ENCODE results near the gene CORO7. TPM values are rescaled to one million over a fixed set of nuclear protein-coding genes. Genes with fewer than 3 reads are reported as not detected.

Gene CORO7
- total and polyA plus RNA-seq, 4 donors = 15.3 to 60.1 (median 40.7) TPM

DNA sequence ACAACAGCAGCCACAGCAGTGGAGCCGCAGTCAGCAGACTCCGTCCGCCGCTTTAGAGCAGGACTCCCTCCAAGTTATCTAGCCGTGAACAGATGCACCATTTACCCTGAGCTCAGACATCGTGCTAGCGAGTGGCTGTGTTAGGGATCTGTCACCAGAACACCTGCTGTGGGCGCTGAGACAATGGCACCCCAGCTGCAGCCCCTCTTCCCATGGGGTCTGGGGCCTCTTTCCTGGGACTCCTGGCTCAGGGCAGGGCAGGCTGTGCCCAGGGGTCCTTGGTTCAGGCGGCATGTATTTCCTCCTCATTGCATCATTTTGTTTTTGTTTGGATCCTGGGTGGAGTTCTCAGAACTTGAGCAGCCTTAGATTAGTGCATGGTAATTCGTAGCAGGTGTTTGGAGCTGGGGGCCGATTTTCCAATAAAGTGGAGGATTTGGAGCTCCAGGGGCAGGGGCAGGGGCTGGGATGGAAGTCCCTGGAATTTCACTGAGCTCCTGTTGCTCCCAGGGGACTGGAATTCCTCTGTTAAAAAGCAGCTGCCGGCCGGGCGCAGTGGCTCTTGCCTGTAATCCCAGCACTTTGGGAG lies 34.6 kb upstream of the CORO7 start:
- no peak overlapping the region for H3K4me3 ChIP-seq (ENCODE audit: low read length in 2 of 2)
- ATAC-seq (ENCODE audit: low FRiP score) = no peak
- H3K4me1 ChIP-seq (ENCODE audit: control insufficient read depth in 1 of 2, insufficient read depth in 2 of 2, low read length in 2 of 2) = no peaks in the 10 kb centered on the region
- 80 to 86% methylated on average over 14 of the region's 14 CpGs for WGBS, 2 donors
- no peaks in the 10 kb centered on the region for H3K9me3 ChIP-seq (ENCODE audit: control insufficient read depth, low read length)
- intact Hi-C loops (cut with DNase I) = no loop called here
- H3K36me3 ChIP-seq (ENCODE audit: control insufficient read depth in 1 of 2, insufficient read depth in 2 of 2, low read length in 1 of 2) = peaks cover 3 to 12% of the 10 kb centered on the region in 2 donors
- no peak overlapping the region for H3K27ac ChIP-seq (ENCODE audit: low read depth in 1 of 2, low read length in 2 of 2)
- H3K27me3 ChIP-seq (ENCODE audit: control insufficient read depth in 1 of 2, insufficient read depth in 2 of 2, low read length in 1 of 2) = no peaks in the 10 kb centered on the region
- DNase-seq = no peak

DNA sequence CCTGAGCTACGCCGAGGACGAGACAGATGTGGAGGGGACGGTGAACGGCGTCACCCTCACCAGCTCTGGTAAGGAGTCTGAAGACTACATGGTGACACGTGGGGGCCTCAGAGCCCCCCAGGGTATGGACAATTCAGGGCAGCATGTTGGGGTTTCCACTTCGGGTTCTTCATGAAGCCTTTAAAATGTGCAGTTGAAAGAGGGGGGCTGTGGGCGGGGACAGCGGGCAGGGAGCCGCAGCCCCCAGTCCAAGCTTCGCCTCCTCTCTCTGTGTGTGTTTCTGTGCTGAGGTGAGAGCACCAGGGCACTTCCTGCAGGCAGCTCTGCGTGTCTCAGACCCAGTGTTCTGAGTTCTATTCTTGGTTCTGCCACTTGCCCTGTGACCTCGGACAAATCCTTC lies 34.0 kb upstream of the CORO7 start:
- ATAC-seq (ENCODE audit: low FRiP score) (no peak), DNase-seq (no peak)
- Histone ChIP-seq H3K27ac (ENCODE audit: low read depth in 1 of 2, low read length in 2 of 2) (no peak overlapping the region), H3K4me3 (ENCODE audit: low read length in 2 of 2) (no peak overlapping the region), H3K9me3 (ENCODE audit: control insufficient read depth, low read length) (no peaks in the 10 kb centered on the region), H3K36me3 (ENCODE audit: control insufficient read depth in 1 of 2, insufficient read depth in 2 of 2, low read length in 1 of 2) (peaks cover 3 to 10% of the 10 kb centered on the region in 2 donors), H3K27me3 (ENCODE audit: control insufficient read depth in 1 of 2, insufficient read depth in 2 of 2, low read length in 1 of 2) (no peaks in the 10 kb centered on the region), H3K4me1 (ENCODE audit: control insufficient read depth in 1 of 2, insufficient read depth in 2 of 2, low read length in 2 of 2) (no peaks in the 10 kb centered on the region)
- intact Hi-C loops (cut with DNase I) = no loop called here
- WGBS, 2 donors = 92 to 93% methylated on average over 14 of the region's 14 CpGs

DNA sequence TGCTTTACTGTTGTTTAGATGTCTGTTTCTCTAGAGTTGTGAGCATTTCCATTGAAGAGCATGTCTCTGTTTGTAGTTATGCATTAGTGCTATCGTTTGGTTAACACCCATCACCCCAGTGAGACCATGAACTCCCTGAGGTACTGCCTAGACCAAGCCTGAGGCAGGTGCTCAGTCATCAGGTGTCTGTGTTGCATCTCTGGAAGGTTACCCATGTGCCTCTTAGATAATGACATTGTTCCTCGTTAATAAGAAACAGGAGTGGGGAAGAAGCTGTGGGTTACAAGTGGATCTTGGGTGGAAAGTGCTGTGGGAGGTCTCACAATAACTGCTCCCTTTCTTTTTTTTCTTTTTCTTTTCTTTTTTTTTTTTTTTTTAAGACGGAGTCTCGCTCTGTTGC lies 27.6 kb upstream of the CORO7 start:
- no peak for ATAC-seq (ENCODE audit: low FRiP score)
- 90% methylated on average over 4 of the region's 4 CpGs for WGBS, 2 donors

DNA sequence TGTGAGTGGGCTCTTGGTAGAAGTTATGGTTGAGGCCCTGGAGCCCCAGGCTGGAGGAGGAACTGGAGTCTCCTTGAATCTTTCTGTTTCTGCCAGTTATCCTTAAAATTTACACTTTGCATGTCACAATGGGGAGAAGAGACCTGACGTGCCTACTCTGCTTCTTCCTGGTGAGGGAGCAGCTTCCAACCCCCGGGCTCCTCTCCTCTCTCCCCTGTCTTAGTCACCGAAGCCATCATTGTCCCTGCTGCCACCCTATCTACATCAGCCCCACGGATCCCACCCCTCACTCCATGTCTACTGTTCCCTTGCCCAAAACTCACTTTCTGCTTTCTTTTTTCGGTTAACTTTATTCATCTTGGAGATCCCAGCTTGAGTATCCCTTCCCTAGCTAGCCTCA lies 26.9 kb upstream of the CORO7 start:
- H3K9me3 ChIP-seq (ENCODE audit: control insufficient read depth, low read length) = no peaks in the 10 kb centered on the region
- no peaks in the 10 kb centered on the region for H3K4me1 ChIP-seq (ENCODE audit: control insufficient read depth in 1 of 2, insufficient read depth in 2 of 2, low read length in 2 of 2)
- 81 to 82% methylated on average over 5 of the region's 5 CpGs for WGBS, 2 donors
- peaks cover 0 to 23% of the 10 kb centered on the region in 2 donors for H3K36me3 ChIP-seq (ENCODE audit: control insufficient read depth in 1 of 2, insufficient read depth in 2 of 2, low read length in 1 of 2)
- intact Hi-C loops (cut with DNase I) = no loop called here
- no peak overlapping the region for H3K27ac ChIP-seq (ENCODE audit: low read depth in 1 of 2, low read length in 2 of 2)
- no peak overlapping the region for H3K4me3 ChIP-seq (ENCODE audit: low read length in 2 of 2)
- ATAC-seq (ENCODE audit: low FRiP score) (no peak), DNase-seq (no peak)
- H3K27me3 ChIP-seq (ENCODE audit: control insufficient read depth in 1 of 2, insufficient read depth in 2 of 2, low read length in 1 of 2) = no peaks in the 10 kb centered on the region

More for the DNA sequence above, 27.6 kb upstream of the CORO7 start:
- intact Hi-C loops (cut with DNase I) = no loop called here
- peaks cover 0 to 23% of the 10 kb centered on the region in 2 donors for H3K36me3 ChIP-seq (ENCODE audit: control insufficient read depth in 1 of 2, insufficient read depth in 2 of 2, low read length in 1 of 2)
- no peak for DNase-seq
- no peak overlapping the region for H3K4me3 ChIP-seq (ENCODE audit: low read length in 2 of 2)
- no peak overlapping the region for H3K27ac ChIP-seq (ENCODE audit: low read depth in 1 of 2, low read length in 2 of 2)
- H3K9me3 ChIP-seq (ENCODE audit: control insufficient read depth, low read length) = no peaks in the 10 kb centered on the region
- no peaks in the 10 kb centered on the region for H3K27me3 ChIP-seq (ENCODE audit: control insufficient read depth in 1 of 2, insufficient read depth in 2 of 2, low read length in 1 of 2)
- H3K4me1 ChIP-seq (ENCODE audit: control insufficient read depth in 1 of 2, insufficient read depth in 2 of 2, low read length in 2 of 2) = no peaks in the 10 kb centered on the region

DNA sequence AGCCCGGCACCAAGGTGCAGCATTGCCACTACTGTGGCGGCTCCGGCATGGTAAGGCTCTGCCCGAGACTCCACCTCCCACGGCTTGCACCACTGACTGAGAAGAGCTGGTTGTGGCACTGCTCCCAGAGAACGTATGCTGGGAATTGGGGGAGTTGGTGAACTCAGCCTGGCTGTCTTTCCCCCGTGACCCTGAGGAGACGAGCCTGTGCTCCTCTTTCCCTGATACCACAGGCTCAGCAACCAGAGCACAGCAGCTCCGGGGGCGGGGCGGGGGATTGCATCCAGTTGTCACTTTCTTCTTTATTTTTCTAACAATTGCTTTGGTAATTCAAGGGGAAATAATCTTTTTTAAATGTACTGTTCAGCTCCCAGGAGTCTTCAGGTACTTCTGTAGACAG lies 26.0 kb upstream of the CORO7 start:
- no peak for DNase-seq
- no peak for ATAC-seq (ENCODE audit: low FRiP score)
- peaks cover 3 to 23% of the 10 kb centered on the region in 2 donors for H3K36me3 ChIP-seq (ENCODE audit: control insufficient read depth in 1 of 2, insufficient read depth in 2 of 2, low read length in 1 of 2)
- H3K4me1 ChIP-seq (ENCODE audit: control insufficient read depth in 1 of 2, insufficient read depth in 2 of 2, low read length in 2 of 2) = no peaks in the 10 kb centered on the region
- no peaks in the 10 kb centered on the region for H3K27me3 ChIP-seq (ENCODE audit: control insufficient read depth in 1 of 2, insufficient read depth in 2 of 2, low read length in 1 of 2)
- intact Hi-C loops (cut with DNase I) = no loop called here
- H3K9me3 ChIP-seq (ENCODE audit: control insufficient read depth, low read length) = no peaks in the 10 kb centered on the region
- 90 to 91% methylated on average over 11 of the region's 11 CpGs for WGBS, 2 donors
- H3K4me3 ChIP-seq (ENCODE audit: low read length in 2 of 2) = no peak overlapping the region
- no peak overlapping the region for H3K27ac ChIP-seq (ENCODE audit: low read depth in 1 of 2, low read length in 2 of 2)

DNA sequence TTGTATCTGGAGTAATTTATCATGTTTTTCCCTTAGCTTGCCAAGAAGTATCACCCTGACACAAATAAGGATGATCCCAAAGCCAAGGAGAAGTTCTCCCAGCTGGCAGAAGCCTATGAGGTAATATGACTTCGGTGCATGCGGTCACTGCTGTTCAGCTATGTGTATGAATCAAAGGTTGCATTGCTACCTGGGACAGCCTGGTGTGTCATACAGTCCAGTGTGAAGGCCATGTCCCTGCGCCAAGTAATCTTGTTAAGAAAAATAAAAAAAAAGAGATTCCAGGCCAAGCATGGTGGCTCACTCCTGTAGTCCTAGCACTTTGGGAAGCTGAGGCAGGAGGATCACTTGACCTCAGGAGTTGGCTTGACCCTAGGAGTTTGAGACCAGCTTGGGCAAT lies 21.0 kb upstream of the CORO7 start:
- no peak overlapping the region for H3K27ac ChIP-seq (ENCODE audit: low read depth in 1 of 2, low read length in 2 of 2)
- ATAC-seq (ENCODE audit: low FRiP score) (no peak), DNase-seq (no peak)
- H3K4me3 ChIP-seq (ENCODE audit: low read length in 2 of 2) = no peak overlapping the region
- H3K4me1 ChIP-seq (ENCODE audit: control insufficient read depth in 1 of 2, insufficient read depth in 2 of 2, low read length in 2 of 2) = no peaks in the 10 kb centered on the region
- intact Hi-C loops (cut with DNase I) = no loop called here
- peaks cover 6 to 13% of the 10 kb centered on the region in 2 donors for H3K36me3 ChIP-seq (ENCODE audit: control insufficient read depth in 1 of 2, insufficient read depth in 2 of 2, low read length in 1 of 2)
- no peaks in the 10 kb centered on the region for H3K9me3 ChIP-seq (ENCODE audit: control insufficient read depth, low read length)
- H3K27me3 ChIP-seq (ENCODE audit: control insufficient read depth in 1 of 2, insufficient read depth in 2 of 2, low read length in 1 of 2) = no peaks in the 10 kb centered on the region
- WGBS, 2 donors = 99 to 100% methylated on average over 3 of the region's 3 CpGs

DNA sequence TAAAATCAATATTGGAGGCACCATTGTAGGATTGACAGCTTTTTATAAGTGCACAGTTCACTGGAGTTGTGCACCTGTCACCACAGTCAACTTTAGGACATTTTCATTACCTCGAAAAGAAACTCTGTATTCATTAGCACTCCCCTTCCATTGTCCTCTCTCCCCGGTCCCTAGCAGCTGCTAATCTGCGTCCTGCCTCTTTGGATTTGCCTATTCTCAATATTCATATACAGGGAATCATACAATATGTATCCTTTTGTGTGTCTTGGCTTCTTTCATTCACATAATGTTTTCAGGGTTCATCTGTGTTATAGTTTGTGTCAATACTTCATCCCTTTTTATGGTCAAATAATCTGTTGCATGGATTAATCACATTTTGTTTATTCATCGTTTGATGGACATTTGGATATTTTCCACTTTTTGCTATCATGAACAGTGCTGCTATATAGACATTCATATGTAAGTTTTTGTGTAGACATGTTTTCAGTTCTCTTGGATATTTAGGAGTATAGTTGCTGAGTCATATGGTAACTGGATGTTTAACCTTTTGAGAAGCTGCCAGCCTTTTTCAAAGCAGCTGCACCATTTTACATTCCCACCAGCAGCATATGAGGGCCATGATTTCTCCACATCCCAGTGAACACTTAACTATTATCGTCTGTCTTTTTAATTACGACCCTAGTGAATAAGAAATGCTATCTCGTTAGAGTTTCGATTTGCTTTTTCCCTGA lies 19.1 kb upstream of the CORO7 start:
- 85 to 87% methylated on average over 8 of the region's 8 CpGs for WGBS, 2 donors
- H3K4me3 ChIP-seq (ENCODE audit: low read length in 2 of 2) = no peak overlapping the region
- intact Hi-C loops (cut with DNase I) = no loop called here
- H3K27me3 ChIP-seq (ENCODE audit: control insufficient read depth in 1 of 2, insufficient read depth in 2 of 2, low read length in 1 of 2) = no peaks in the 10 kb centered on the region
- no peak for ATAC-seq (ENCODE audit: low FRiP score)
- no peaks in the 10 kb centered on the region for H3K9me3 ChIP-seq (ENCODE audit: control insufficient read depth, low read length)
- H3K4me1 ChIP-seq (ENCODE audit: control insufficient read depth in 1 of 2, insufficient read depth in 2 of 2, low read length in 2 of 2) = no peaks in the 10 kb centered on the region
- no peak for DNase-seq
- peaks cover 6 to 7% of the 10 kb centered on the region in 2 donors for H3K36me3 ChIP-seq (ENCODE audit: control insufficient read depth in 1 of 2, insufficient read depth in 2 of 2, low read length in 1 of 2)
- no peak overlapping the region for H3K27ac ChIP-seq (ENCODE audit: low read depth in 1 of 2, low read length in 2 of 2)

DNA sequence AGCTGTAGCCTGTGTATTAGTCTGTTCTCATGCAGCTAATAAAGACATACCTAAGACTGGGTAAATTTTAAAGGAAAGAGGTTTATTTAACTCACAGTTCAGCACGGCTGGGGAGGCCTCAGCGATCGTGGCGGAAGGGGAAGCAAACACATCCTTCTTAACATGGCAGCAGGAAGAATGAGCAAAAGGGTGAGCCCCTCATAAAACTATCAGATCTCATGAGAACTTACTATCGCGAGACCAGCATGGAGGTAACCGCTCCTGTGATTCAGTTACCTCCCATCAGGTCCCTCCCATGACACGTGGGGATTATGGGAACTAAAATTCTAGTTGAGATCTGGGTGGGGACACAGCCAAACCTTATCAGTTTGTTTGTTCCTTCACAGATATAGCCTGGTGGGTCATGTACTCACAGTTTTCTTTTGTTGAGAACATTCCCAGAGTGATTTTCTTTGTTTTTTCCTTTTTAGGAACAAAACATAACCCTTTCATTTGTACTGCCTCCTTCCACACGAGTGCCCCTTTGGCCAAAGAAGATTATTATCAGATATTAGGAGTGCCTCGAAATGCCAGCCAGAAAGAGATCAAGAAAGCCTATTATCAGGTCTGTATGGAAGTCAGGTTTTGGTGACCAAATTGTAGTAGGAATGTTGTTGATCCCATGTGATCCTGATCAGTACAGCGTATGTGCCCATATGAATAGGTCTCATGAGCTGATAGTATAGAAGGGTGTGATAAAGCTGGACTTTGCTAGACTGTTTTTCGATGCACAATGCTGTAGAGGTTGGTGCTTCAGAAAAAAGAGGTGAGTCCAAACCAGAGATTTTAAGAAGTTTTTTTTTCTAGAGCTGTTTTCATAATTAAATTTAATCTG lies 17.8 kb upstream of the CORO7 start:
- Histone ChIP-seq H3K4me1 (ENCODE audit: control insufficient read depth in 1 of 2, insufficient read depth in 2 of 2, low read length in 2 of 2) (no peaks in the 10 kb centered on the region), H3K27me3 (ENCODE audit: control insufficient read depth in 1 of 2, insufficient read depth in 2 of 2, low read length in 1 of 2) (no peaks in the 10 kb centered on the region), H3K9me3 (ENCODE audit: control insufficient read depth, low read length) (no peaks in the 10 kb centered on the region), H3K36me3 (ENCODE audit: control insufficient read depth in 1 of 2, insufficient read depth in 2 of 2, low read length in 1 of 2) (peaks cover 2 to 6% of the 10 kb centered on the region in 2 donors), H3K4me3 (ENCODE audit: low read length in 2 of 2) (no peak overlapping the region), H3K27ac (ENCODE audit: low read depth in 1 of 2, low read length in 2 of 2) (no peak overlapping the region)
- intact Hi-C loops (cut with DNase I) = no loop called here
- DNase-seq (no peak), ATAC-seq (ENCODE audit: low FRiP score) (no peak)
- WGBS, 2 donors = 82 to 84% methylated on average over 12 of the region's 12 CpGs
